Parathyroid adenoma (tissue), 2 donors: ENCODE results near the gene VPS13C.

Source experiments
- H2AFZ ChIP-seq: fragments of 300-600 bp; sonication (generic); one replicate; pipeline ENCODE4 v1.7.0; 2017; ENCODE audit warnings: antibody characterized with exemption, mild to moderate bottlenecking
- H3K27ac ChIP-seq: fragments of 300-600 bp; sonication (generic); one replicate; pipeline ENCODE4 v1.7.0; 2017
- H3K27me3 ChIP-seq: fragments of 300-600 bp; sonication (generic); one replicate; pipeline ENCODE4 v1.7.0; 2017; ENCODE audit warnings: low read length; ENCODE audit not compliant: control insufficient read depth, insufficient read depth
- H3K36me3 ChIP-seq: fragments of 300-600 bp; sonication (generic); one replicate; pipeline ENCODE4 v1.7.0; 2017; ENCODE audit warnings: low read length; ENCODE audit not compliant: control insufficient read depth, insufficient read depth
- H3K4me1 ChIP-seq: fragments of 300-600 bp; sonication (generic); one replicate; pipeline ENCODE4 v1.7.0; 2017; ENCODE audit warnings: control low read depth
- H3K4me2 ChIP-seq: fragments of 300-600 bp; sonication (generic); one replicate; pipeline ENCODE4 v1.7.0; 2017; ENCODE audit warnings: low read length
- H3K4me3 ChIP-seq: fragments of 300-600 bp; sonication (generic); one replicate; pipeline ENCODE4 v1.7.0; 2017; ENCODE audit warnings: low read depth, low read length
- H3K79me2 ChIP-seq: fragments of 300-600 bp; sonication (generic); one replicate; pipeline ENCODE4 v1.7.0; 2017; ENCODE audit warnings: control low read depth
- H3K9ac ChIP-seq: fragments of 300-600 bp; sonication (generic); one replicate; pipeline ENCODE4 v1.7.0; 2017; ENCODE audit warnings: mild to moderate bottlenecking
- H3K9me3 ChIP-seq: fragments of 300-600 bp; sonication (generic); one replicate; pipeline ENCODE4 v1.7.0; 2017; ENCODE audit warnings: low read length; ENCODE audit not compliant: control insufficient read depth
- TF ChIP-seq, protein P1 (sequence below): fragments of 300-600 bp; sonication (generic); IDR thresholded peaks from one replicate; pipeline ENCODE4 v1.7.0; 2017; ENCODE audit warnings: antibody characterized with exemption, mild to moderate bottlenecking
- donor health status: primary hyperparathyroidism.

VPS13C gene

DNA sequence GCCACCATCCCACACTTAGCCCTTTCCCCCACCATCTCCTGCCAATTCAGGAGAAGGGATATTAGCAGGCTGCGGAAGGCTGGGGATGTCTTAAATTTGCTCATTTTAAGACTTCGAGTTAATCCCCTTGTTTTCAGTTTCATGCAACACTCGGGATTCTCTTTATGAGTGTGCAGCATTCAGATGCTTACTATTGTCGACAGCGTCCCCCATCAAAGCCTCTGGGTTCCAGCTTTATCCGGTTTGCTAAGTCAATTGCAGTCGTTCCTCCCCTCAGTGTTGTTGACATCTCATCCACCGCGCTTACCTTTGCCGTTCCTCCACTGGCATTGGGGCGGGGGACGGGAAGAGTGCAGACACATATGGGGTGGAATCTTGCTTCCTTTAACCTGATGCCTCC, 220.2 kb downstream of the VPS13C start:
- H3K79me2 ChIP-seq, result no peaks in the 10 kb centered on the region
- no peaks in the 10 kb centered on the region for H3K27me3 ChIP-seq
- no peak overlapping the region for H3K9ac ChIP-seq
- H3K36me3 ChIP-seq, result no peaks in the 10 kb centered on the region
- no peak overlapping the region for H3K4me2 ChIP-seq
- H3K4me3 ChIP-seq, result no peak overlapping the region
- TF ChIP-seq, protein P1, sequence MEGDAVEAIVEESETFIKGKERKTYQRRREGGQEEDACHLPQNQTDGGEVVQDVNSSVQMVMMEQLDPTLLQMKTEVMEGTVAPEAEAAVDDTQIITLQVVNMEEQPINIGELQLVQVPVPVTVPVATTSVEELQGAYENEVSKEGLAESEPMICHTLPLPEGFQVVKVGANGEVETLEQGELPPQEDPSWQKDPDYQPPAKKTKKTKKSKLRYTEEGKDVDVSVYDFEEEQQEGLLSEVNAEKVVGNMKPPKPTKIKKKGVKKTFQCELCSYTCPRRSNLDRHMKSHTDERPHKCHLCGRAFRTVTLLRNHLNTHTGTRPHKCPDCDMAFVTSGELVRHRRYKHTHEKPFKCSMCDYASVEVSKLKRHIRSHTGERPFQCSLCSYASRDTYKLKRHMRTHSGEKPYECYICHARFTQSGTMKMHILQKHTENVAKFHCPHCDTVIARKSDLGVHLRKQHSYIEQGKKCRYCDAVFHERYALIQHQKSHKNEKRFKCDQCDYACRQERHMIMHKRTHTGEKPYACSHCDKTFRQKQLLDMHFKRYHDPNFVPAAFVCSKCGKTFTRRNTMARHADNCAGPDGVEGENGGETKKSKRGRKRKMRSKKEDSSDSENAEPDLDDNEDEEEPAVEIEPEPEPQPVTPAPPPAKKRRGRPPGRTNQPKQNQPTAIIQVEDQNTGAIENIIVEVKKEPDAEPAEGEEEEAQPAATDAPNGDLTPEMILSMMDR, result no peak
- no peaks in the 10 kb centered on the region for H3K4me1 ChIP-seq
- no peak overlapping the region for H2AFZ ChIP-seq
- H3K9me3 ChIP-seq, result no peaks in the 10 kb centered on the region
- no peak overlapping the region for H3K27ac ChIP-seq

DNA sequence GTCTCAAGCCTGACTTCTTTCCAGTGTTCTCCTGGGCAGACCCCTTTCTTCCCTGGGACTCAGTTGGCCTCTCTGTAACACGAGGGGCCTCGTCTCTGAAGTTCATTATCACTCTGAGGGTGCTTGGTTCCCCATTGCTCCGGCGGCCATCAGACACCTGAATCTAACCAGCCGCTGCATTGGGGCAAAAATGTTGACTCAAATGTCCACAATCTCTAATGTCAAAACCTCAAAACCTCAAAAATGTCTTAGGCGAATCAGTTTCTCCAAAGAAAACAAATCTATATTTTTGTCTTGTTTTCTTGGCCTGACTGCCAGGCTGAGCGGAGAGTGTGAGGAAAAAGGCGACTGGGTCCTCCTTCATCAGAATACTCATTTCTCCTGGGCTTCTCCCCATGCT, 220.7 kb downstream of the VPS13C start:
- Histone ChIP-seq H3K27ac (no peak overlapping the region), H2AFZ (no peak overlapping the region), H3K4me2 (no peak overlapping the region), H3K9me3 (no peaks in the 10 kb centered on the region), H3K79me2 (no peaks in the 10 kb centered on the region), H3K9ac (no peak overlapping the region), H3K4me3 (no peak overlapping the region), H3K4me1 (no peaks in the 10 kb centered on the region), H3K27me3 (no peaks in the 10 kb centered on the region), H3K36me3 (no peaks in the 10 kb centered on the region)
- TF ChIP-seq, protein P1, result no peak

DNA sequence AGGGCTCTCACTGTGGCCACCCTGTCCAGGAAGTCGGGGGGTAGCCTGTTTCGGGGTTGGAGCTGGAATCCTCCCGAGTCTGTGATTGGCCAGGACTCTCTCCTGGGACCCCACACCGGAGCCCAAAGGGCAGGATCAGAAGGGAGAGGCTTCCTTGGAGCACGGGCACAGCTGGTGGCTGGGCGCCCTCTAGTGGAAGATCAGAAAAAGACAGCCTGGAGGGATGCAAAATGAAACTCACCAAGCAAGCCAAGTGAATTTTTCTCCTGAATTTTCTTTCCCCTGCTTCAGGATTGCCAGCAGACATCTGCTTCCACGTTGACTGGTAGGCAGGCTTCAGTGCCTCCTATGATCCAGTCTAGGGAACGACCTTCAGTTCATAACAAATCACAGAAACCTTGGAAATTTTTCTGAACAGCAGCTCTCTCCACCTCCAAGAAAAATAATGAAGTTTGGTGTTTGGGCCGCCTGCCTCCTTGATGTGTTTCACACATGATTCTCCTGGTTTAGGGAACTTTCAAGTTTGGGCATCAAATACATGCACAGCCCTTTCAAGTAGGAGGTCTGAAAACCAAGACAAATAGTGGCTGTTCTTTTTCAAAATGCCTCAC, 224.6 kb downstream of the VPS13C start:
- H3K4me2 ChIP-seq, result no peak overlapping the region
- no peaks in the 10 kb centered on the region for H3K27me3 ChIP-seq
- H3K27ac ChIP-seq, result no peak overlapping the region
- H3K9ac ChIP-seq, result no peak overlapping the region
- TF ChIP-seq, protein P1, result peak; percentile 78
- H3K4me1 ChIP-seq, result peaks cover 4% of the 10 kb centered on the region
- H2AFZ ChIP-seq, result no peak overlapping the region
- no peaks in the 10 kb centered on the region for H3K79me2 ChIP-seq
- no peak overlapping the region for H3K4me3 ChIP-seq
- no peaks in the 10 kb centered on the region for H3K36me3 ChIP-seq
- H3K9me3 ChIP-seq, result no peaks in the 10 kb centered on the region

DNA sequence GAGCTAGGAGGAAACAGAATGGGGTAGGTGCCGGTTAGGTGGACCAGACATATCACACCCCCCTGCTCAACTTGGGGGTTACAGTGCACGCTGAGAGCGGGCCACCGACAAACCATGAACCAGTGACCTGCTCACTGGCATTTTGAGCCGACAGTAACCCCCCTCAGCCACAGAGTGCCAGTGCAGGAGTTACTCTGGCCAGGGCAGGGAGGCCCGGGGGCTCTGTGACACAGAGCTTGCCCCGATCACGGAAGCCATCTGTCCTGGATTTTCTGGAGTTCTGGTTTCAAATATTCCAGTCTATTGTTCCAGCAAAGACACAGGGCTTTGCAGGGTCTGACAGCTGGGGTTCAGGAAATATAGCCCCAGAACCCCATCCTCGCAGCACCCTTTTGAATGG, 225.2 kb downstream of the VPS13C start:
- no peaks in the 10 kb centered on the region for H3K79me2 ChIP-seq
- no peak overlapping the region for H3K4me3 ChIP-seq
- H3K27me3 ChIP-seq, result no peaks in the 10 kb centered on the region
- H3K4me2 ChIP-seq, result no peak overlapping the region
- H3K27ac ChIP-seq, result no peak overlapping the region
- H3K9ac ChIP-seq, result no peak overlapping the region
- H3K9me3 ChIP-seq, result no peaks in the 10 kb centered on the region
- H3K4me1 ChIP-seq, result peaks cover 4% of the 10 kb centered on the region
- TF ChIP-seq, protein P1, result no peak
- H3K36me3 ChIP-seq, result no peaks in the 10 kb centered on the region
- H2AFZ ChIP-seq, result no peak overlapping the region

DNA sequence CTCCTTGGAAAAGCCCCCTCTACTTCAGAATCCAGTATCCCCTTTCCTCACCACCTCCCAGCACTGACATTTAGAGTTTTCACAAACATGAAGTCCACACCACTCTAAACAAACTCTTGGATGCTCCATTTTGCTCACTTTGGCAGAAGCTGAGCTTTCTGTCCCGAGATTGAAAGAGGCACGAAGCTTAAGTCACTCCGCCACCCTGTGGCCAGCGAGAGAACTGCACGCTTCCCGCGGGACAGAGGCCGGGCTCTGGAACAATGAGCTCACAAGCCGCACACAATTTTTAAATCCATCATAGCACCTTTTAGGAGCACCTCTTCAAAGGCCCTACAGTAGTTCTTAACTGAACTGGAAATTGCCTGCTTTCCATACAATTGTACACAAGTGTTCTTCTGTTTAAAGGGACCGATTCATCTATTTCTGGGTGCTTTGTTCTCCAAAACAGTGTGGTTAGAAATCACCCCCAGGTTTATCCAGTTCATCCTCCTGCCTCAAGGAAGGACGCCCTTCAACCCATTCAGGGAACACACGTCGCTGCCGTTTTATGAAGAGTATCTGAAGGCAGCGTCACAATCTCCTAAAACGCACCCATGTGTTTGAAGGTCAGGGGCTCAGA, 226.1 kb downstream of the VPS13C start:
- Histone ChIP-seq H3K9ac (no peak overlapping the region), H3K27ac (no peak overlapping the region), H3K4me2 (no peak overlapping the region), H2AFZ (no peak overlapping the region), H3K4me1 (peaks cover 4% of the 10 kb centered on the region), H3K4me3 (no peak overlapping the region), H3K9me3 (no peaks in the 10 kb centered on the region), H3K27me3 (no peaks in the 10 kb centered on the region), H3K79me2 (no peaks in the 10 kb centered on the region), H3K36me3 (no peaks in the 10 kb centered on the region)
- TF ChIP-seq, protein P1, result peak; percentile 86
